ENCODE results near the gene BRD2.

Gene BRD2

GRCh38 chr6:32982084-32982701 lies 13.8 kb downstream of the BRD2 start:
- Histone ChIP-seq H3K4me3 (replicated peaks; ENCODE audit: insufficient read depth, low read length) (no peak overlapping the region), H3K27ac (replicated peaks) (no peak overlapping the region), H3K27me3 (ENCODE audit: insufficient read depth, poor library complexity, severe bottlenecking) (no peaks in the 10 kb centered on the region)
- no peak for DNase-seq (ENCODE audit: low read depth in 1 of 2, low spot score in 1 of 2)
- TF ChIP-seq GABPA (IDR thresholded peaks at IDR 0.05; ENCODE audit: low read depth) (no peak), SPI1 (IDR thresholded peaks at IDR 0.05; ENCODE audit: borderline replicate concordance, low read depth) (no peak), POLR2AphosphoS5 (IDR thresholded peaks at IDR 0.05; ENCODE audit: low read depth) (no peak; the same call in none of the 2 replicates), REST (IDR thresholded peaks at IDR 0.05; ENCODE audit: insufficient replicate concordance, low read depth) (no peak)
- TF ChIP-seq, protein P1, sequence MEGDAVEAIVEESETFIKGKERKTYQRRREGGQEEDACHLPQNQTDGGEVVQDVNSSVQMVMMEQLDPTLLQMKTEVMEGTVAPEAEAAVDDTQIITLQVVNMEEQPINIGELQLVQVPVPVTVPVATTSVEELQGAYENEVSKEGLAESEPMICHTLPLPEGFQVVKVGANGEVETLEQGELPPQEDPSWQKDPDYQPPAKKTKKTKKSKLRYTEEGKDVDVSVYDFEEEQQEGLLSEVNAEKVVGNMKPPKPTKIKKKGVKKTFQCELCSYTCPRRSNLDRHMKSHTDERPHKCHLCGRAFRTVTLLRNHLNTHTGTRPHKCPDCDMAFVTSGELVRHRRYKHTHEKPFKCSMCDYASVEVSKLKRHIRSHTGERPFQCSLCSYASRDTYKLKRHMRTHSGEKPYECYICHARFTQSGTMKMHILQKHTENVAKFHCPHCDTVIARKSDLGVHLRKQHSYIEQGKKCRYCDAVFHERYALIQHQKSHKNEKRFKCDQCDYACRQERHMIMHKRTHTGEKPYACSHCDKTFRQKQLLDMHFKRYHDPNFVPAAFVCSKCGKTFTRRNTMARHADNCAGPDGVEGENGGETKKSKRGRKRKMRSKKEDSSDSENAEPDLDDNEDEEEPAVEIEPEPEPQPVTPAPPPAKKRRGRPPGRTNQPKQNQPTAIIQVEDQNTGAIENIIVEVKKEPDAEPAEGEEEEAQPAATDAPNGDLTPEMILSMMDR (IDR thresholded peaks at IDR 0.05; ENCODE audit: insufficient read depth, low read length) = no peak

GRCh38 chr6:32982702-32983492 lies 14.5 kb downstream of the BRD2 start:
- Histone ChIP-seq H3K27me3 (ENCODE audit: insufficient read depth, poor library complexity, severe bottlenecking) (no peaks in the 10 kb centered on the region), H3K27ac (replicated peaks) (no peak overlapping the region), H3K4me3 (replicated peaks; ENCODE audit: insufficient read depth, low read length) (no peak overlapping the region)
- TF ChIP-seq, protein P1 (IDR thresholded peaks at IDR 0.05; ENCODE audit: insufficient read depth, low read length) = no peak
- TF ChIP-seq SPI1 (IDR thresholded peaks at IDR 0.05; ENCODE audit: borderline replicate concordance, low read depth) (no peak), GABPA (IDR thresholded peaks at IDR 0.05; ENCODE audit: low read depth) (no peak), POLR2AphosphoS5 (IDR thresholded peaks at IDR 0.05; ENCODE audit: low read depth) (no peak; the same call in 1 of the 2 replicates), REST (IDR thresholded peaks at IDR 0.05; ENCODE audit: insufficient replicate concordance, low read depth) (no peak)
- DNase-seq (ENCODE audit: low read depth in 1 of 2, low spot score in 1 of 2) = no peak

DNA sequence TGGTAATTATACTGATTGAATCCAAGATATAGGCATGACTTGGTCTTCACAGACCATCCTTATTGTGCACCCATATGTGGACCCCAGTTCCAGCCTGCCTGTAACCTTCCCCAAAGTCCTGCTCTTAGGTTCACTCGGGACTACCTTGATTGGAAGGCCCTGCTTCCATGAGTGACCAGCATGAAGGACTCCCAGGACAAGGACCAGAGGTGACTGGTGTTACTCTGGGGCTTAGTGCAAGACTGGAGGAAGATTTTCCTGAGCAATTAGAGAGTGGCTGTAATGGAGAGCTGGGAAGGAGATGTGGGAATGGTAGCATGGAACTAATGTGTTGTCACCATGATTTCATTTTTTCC lies 15.1 kb downstream of the BRD2 start:
- no peak for TF ChIP-seq REST (IDR thresholded peaks at IDR 0.05; ENCODE audit: insufficient replicate concordance, low read depth)
- TF ChIP-seq SPI1 (IDR thresholded peaks at IDR 0.05; ENCODE audit: borderline replicate concordance, low read depth) = no peak
- no peak for TF ChIP-seq POLR2AphosphoS5 (IDR thresholded peaks at IDR 0.05; ENCODE audit: low read depth)
- TF ChIP-seq, protein P1 (IDR thresholded peaks at IDR 0.05; ENCODE audit: insufficient read depth, low read length) = no peak
- TF ChIP-seq GABPA (IDR thresholded peaks at IDR 0.05; ENCODE audit: low read depth) = no peak
- no peak overlapping the region for H3K27ac ChIP-seq (replicated peaks)
- no peak for DNase-seq (ENCODE audit: low read depth in 1 of 2, low spot score in 1 of 2)
- no peak overlapping the region for H3K4me3 ChIP-seq (replicated peaks; ENCODE audit: insufficient read depth, low read length)
- no peaks in the 10 kb centered on the region for H3K27me3 ChIP-seq (ENCODE audit: insufficient read depth, poor library complexity, severe bottlenecking)

Measured in HL-60 (cell line).